Testis (tissue), 2 donors: ENCODE data around the gene PARM1.

Experiments
- POLR2A ChIP-seq: fragments of 450-650 bp; IDR thresholded peaks from one replicate; pipeline ENCODE4 v1.6.1; 2017; ENCODE audit warnings: antibody characterized with exemption, mild to moderate bottlenecking, moderate library complexity
- TF ChIP-seq, protein P1 (sequence below), 3 experiments: fragments of 450-650 bp in 2 of 3; fragments of 200-600 bp in 1 of 3; sonication (generic) in 1 of 3; IDR thresholded peaks; one replicate each; pipeline ENCODE4 v1.5.1; 2016 to 2019; ENCODE audit warnings: antibody characterized with exemption in 3 of 3, mild to moderate bottlenecking in 2 of 3, moderate library complexity in 1 of 3

GRCh38 chr4:74891037-74891436 lies 41.9 kb upstream of the PARM1 start:
- TF ChIP-seq, protein P1, sequence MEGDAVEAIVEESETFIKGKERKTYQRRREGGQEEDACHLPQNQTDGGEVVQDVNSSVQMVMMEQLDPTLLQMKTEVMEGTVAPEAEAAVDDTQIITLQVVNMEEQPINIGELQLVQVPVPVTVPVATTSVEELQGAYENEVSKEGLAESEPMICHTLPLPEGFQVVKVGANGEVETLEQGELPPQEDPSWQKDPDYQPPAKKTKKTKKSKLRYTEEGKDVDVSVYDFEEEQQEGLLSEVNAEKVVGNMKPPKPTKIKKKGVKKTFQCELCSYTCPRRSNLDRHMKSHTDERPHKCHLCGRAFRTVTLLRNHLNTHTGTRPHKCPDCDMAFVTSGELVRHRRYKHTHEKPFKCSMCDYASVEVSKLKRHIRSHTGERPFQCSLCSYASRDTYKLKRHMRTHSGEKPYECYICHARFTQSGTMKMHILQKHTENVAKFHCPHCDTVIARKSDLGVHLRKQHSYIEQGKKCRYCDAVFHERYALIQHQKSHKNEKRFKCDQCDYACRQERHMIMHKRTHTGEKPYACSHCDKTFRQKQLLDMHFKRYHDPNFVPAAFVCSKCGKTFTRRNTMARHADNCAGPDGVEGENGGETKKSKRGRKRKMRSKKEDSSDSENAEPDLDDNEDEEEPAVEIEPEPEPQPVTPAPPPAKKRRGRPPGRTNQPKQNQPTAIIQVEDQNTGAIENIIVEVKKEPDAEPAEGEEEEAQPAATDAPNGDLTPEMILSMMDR (IDR thresholded peaks at IDR 0.05) = no peak
- no peak for TF ChIP-seq POLR2A
